Germinal center (tissue), 1 donor: ENCODE data around the gene LCNL1.

ENCODE experiments used
- DNase-seq: peaks from one replicate; pipeline ENCODE4 v3.0.0; 2012; ENCODE audit warnings: mixed read lengths, low spot score

Gene LCNL1

DNA sequence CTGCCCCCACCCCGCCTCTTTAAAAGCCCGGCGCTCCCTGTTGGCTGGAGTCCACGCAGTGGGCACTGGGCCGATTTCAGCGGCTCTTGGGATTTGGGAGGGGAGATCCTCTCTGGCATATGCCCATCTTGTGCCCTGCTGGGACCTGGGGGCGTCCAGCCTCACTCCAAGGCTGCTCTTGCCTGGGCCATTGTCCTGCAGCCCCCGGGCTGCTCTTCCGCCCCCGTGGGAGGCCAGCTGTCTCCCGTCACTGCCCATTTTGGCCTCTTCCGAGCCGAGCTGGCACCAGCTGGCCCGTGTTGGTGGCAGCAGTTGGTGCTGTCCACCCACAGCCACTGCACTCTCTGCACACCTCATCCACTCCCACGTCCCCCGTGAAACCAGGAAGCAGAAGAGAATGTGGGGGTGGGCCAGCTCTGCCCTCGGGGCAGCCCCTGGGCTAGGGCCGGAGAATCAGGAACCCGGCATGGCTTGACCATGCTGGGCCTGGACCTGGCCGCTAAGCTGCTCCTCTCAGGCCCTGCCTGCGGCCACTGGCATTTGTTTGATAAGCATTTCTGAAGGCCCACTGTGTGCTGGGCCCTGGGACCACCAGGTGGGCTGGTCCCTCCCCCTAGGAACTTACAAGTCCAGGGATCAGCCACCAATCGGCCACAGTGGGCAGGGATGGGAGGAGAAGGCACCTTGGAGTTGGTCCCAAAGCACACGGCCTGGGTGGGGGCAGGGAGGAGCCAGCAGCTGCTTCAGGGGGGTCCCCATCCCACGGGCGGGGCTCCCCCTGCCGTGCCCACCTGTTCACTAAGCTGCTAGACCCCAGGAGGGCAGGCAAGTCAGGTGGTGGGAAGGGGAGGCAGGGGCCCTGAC is 35.5 kb upstream of the LCNL1 start:
- no peak for DNase-seq

DNA sequence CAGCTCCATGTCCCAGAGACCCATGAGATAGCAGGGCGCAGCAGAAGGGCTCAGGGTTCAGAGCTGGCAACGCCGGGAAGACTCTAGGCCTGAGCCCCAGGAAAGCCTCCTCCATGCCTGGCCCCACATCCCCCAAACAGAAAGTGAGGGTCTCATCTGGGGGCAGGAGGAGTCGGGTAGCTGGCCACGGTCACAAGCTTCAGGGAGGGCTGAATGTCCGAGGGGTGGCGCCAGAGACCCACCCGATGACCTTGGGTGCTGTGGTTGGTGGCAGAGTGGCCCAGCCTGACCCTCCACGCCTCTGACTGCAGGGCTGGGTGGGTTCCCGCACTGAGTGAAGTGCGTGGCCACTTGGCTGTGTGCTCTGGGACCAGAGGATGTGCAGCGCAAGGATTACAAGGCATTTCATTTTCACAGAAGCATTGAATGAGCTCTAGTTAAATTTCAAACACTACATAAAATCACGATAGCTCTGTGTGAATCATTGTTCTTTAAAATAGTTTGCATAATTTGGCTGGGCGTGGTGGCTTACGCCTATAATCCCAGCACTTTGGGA is 34.8 kb upstream of the LCNL1 start:
- DNase-seq, result no peak

GRCh38 chr9:136949239-136949816 is 33.5 kb upstream of the LCNL1 start:
- no peak for DNase-seq

GRCh38 chr9:136949817-136950655 is 32.8 kb upstream of the LCNL1 start:
- DNase-seq, result peak; percentile 100

DNA sequence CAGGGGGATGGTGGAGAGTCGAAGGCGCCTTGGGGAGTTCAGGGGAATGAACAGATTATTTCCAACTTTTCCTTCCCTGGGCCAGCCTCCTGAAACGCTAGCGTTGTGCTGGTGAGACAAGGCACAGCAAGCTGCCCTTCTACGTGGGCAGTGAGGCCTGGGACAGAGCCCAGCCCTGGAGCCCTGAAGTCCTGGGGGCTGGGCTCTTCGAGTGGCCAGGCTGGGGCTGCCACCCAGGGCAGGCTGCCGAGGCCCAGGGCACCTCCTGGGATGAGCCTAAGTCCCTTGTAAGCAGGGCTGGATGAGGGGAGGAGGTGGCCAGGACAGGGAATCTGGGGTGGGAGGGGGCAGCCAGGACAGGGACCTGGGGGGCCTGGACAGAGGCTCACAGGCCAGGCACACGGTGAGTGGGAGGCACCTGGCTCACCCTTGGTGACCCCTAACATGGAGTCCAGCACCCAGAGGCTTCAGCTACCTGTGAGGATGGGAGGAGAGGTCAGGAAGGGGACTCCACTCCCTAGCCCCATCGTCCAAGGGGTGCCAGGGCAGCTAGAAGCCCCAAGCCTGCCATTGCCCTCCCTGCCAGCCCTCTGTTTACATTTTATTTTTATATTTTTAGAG is 32.0 kb upstream of the LCNL1 start:
- no peak for DNase-seq

DNA sequence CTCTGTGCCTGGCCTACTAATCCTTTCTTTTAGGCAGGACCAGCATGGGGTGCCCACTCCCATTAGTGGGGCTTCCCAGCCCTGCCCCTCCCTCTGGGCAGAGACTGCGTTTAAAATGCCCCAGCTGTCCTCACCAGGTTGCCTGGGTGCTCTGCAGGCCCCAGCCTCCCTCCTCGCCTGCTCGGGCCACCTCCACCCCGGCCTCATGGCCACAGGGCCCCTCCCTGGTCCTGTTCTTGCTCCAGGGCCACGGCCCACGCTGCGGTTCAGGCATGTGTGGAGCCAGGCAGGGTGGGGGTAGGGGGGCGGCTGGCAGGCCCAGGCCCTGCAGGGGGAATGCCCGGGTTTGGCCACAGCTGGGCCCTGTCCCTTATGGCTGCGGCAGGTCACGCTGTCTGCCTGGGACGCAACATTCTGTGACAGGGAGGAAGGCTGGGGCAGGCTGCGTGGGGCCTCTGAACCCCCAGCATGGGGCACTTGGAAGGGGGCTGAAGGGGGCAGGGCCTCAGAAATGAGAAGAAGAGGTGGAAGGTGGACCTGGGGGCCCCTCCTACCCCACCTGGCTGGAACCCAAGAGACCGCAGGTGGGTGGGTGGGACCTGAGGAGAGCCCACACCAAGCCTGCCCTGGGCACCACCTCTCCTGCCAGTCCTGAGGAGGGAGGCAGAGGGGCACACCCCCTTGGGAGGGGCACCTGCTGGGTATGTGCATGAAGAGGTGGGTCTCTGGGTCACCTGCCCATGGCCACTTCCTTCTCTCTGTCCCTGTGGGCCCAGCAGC is 31.1 kb upstream of the LCNL1 start, which contains the start of gene LCN12:
TSS of gene LCN12 (plus strand) at position 733 of the 780 bp plus-strand sequence. CDS start 55 bp downstream, outside the sequence.
- no peak for DNase-seq

GRCh38 chr9:136952321-136952850 is 30.4 kb upstream of the LCNL1 start:
- DNase-seq, result no peak

DNA sequence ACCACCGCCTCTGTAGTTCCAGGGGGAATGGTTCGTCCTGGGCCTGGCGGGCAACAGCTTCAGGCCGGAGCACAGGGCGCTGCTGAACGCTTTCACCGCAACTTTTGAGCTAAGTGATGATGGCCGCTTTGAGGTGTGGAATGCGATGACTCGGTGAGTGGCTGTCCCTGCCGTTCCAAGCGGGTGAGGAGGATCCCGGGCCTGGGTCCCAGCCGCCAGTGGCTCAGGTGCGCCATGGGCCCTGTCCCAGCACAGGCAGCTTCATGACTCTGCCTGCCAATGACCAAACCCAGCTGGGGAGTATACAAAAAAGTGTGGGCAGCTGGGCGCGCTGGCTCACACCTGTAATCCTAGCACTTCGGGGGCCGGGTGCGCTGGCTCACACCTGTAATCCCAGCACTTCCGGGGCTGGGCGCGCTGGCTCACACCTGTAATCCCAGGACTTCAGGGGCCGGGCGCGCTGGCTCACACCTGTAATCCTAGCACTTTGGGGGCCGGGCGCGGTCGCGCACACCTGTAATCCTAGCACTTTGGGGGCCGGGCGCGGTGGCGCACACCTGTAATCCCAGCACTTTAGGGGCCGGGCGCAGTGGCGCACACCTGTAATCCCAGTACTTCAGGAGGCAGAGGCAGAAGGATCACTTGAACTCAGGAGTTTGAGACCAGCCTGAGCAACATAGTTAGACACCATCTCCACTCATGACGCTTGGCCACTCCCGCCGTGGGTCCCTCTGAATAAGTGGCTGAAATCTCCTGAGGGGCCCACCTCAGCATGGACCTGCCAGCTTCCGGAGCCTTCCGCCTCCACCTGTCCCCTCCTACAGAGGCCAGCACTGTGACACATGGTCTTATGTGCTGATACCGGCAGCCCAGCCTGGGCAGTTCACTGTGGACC is 29.7 kb upstream of the LCNL1 start:
- no peak for DNase-seq

DNA sequence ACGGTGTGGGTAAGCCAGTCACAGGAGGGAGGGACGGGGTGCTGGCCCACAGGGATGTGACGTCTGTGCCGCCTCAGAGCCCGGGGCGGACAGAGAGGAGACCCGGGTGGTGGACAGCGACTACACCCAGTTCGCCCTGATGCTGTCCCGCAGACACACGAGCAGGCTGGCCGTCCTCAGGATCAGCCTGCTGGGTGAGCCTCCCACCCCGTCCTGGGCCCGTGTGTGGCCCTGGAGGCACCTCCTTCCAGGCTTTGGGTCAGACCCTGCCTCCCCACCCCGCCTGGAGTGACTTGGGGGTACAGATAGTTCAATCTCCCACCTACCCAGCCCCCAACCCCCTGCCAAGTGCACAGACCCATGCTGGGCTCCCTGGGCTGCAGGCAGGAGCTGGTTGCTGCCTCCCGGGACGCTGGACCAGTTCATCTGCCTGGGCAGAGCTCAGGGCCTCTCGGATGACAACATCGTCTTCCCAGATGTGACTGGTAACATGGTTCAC is 29.0 kb upstream of the LCNL1 start:
- DNase-seq, result no peak

GRCh38 chr9:136954270-136955083 is 28.3 kb upstream of the LCNL1 start:
- DNase-seq, result no peak

DNA sequence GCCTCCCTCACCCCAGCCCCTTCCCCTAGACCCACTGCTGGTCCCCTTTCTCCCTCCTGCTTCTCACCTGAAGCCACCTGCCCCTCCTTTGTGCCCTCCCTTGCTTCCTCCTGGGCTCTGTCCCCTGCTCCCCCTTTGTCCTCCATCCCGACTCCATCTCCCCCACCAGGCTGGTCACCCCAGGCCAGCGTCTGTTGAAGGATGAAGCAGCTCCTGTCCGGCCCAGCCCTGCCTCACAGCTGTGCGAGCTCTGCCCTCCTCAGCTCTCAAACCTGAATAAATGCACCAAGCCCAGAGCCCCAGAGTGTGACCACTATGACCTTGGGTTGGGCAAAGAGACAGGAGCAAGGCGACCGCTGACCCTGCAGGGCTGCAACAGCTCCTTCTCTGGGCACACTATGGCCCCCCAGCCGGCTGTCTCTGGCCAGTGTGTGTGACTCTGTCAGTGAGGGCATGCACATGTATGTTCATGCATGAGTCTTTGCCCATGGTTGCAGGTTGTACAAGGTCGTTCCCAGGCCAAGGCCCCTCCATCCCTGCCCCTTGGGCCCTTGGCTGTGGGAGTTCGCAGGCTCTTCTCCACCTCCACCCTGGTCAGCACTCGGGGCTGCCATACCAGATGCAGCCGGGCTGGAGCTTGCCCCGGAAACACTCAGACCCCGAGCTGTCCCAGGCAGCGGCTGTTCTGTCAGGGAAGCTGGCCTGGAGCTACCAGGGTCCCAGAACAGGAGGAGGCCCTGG is 27.4 kb upstream of the LCNL1 start:
- DNase-seq, result no peak

DNA sequence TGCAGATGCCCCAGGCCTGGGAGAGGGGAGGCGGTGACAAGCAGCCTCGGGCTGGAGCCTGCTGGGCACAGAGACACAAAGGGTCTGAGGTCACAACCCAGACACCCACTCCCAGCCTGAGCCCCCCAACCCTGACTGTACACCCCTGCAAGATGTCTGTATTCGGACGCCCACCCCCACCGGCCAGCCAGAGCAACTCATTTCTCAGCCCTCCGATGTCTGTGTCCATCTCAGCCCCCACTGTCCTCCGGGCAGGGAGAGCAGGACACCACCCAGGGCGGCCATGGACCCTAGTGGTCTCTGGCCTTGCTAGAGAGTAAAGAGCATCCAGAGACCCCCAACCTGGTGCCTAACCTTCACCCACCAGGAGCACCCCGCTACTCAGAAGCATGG is 26.9 kb upstream of the LCNL1 start:
- no peak for DNase-seq

GRCh38 chr9:136956604-136957003 is 26.2 kb upstream of the LCNL1 start:
- no peak for DNase-seq

- no peak for DNase-seq
These were observed 25.3 kb upstream of the LCNL1 start for GRCh38 chr9:136957461-136957860.

- no peak for DNase-seq
These were observed 24.9 kb upstream of the LCNL1 start for GRCh38 chr9:136957901-136958300.

GRCh38 chr9:136958473-136958872 is 24.3 kb upstream of the LCNL1 start:
- DNase-seq, result no peak

DNA sequence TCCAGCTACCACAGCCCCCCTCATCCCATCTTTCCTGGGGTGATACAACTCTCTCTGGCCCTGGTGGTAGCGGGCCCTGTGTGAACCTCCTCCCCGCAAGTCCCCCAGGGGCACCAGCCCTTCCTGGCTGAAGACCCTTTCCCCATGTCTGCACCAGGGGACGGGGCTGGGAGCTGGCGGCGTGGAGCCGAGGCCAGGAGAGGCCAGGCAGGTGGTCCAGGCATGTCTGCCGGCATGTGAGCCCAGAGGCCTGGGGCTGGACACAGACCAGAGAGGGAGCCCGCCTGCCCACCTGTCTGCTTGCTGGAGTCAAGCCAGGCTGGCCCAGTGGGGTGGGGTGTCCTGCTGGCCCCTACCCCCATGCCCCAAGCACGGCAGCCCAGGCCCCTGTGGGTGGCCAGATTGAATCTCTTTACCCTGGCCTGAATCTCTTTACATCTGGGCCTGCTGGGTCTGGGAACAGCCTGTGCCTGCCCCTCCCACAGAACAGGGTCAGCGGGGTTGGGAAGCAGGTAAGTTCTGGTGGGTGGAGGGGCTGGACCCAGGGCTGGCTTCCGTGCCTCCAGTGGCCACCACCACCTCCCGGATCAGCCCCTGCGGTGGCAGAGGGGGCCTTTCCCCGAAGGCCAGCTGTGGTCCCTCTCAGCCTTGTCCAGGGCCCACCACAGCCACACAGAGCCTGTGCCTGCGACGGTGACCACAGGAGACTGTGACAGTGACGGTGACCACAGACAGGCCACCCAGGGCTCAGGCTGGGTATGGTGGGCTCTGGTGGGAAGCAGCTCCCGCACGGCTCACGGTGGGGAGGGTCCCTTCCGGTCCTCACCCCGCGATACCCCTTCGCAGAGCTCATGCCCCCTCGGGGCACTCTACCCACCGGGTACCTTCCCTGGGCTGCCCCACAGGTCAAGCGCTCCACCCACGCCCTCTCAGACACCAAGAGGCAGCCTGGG is 23.6 kb upstream of the LCNL1 start:
- DNase-seq, result no peak
